ENCODE measurements around the gene VPS37B. TPM values are rescaled to one million over a fixed set of nuclear protein-coding genes. Genes with fewer than 3 reads are reported as not detected.

VPS37B gene
- polyA plus RNA-seq, 4 donors, result 16.8 to 28.6 (median 23.7) TPM

DNA sequence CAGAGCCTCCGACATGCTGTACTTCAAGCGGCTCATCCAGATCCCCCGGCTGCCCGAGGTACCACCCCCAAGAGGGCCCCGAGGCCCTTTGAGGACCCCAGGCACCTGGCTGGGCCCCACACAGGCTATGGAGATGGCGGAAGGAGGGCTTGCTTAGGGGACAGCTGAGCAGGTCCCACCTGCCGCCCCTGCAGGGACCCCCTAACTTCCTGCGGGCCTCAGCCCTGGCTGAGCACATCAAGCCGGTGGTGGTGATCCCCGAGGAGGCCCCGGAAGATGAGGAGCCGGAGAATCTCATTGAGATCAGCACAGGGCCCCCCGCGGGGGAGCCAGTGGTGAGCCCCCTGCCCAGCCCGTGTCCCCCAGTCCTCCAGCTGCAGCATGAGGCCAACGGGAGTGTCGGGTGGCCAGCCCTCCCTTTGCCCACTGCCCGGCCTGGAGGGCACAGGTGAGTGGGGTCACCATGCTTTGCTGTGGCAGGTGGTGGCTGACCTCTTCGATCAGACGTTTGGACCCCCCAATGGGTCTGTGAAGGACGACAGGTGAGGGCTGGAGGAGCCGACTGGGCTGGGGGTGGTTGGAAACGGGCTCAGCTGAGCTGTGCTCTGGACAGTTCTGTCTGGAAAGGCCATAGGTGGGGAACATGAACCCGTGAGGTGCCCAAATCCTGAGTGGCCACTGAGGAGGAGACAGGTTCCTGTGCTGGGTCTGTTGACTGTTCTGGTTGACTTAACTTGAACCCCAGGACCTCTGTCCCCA, 40.7 kb downstream of the VPS37B start:
- DNase-seq (ENCODE audit: low read depth in 4 of 4, low spot score in 3 of 4), result no peak

DNA sequence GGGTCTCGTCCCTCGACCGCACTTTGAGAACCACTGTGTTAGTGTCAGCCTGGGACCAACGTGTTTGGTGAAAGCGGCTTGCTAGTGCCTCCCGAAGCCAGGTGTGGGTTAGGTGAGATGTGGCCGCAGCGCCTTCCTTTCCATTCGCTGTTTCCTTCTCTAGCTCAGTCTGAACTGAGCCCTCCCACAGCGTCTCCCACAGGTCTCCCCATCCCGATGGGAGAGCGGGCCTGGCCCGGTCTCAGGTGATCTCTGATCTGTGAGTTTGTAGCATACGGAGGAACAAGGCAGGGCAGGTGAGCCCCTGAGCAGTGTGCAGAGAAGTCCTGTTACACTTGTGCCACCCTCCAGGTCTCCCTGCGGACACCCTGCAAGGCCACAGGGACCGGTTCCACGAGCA, 41.4 kb downstream of the VPS37B start:
- DNase-seq (ENCODE audit: low read depth in 4 of 4, low spot score in 3 of 4), result no peak

DNA sequence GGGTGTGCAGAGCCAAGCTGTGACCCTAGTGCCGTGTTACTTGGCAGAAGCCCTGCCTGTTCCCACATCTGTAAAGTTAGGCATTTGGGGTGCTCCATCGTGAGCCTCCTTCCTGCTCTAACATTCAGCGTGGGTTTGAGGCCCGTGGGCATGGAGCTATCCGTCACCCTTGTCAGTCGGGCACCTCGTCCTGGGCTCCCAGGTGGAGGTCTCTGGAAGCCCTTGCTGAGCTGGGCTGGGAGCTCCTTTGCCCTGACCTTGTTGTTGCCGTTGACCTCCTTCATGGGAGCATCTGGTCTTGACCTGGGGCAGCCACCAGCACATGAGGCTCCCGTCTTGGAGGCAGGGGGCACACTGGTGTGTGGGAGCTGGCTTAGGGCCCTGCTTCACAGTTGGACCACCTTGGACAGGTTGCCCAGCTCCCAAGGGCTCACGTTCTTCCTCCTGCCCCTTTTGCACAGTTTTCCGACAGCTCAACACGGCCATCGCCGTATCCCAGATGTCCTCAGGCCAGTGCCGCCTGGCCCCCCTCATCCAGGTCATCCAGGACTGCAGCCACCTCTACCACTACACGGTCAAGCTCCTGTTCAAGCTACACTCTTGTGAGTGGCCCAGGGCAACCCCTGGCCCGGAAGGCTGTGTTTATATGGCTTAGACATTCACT, 42.2 kb downstream of the VPS37B start:
- DNase-seq (ENCODE audit: low read depth in 4 of 4, low spot score in 3 of 4), result no peak

DNA sequence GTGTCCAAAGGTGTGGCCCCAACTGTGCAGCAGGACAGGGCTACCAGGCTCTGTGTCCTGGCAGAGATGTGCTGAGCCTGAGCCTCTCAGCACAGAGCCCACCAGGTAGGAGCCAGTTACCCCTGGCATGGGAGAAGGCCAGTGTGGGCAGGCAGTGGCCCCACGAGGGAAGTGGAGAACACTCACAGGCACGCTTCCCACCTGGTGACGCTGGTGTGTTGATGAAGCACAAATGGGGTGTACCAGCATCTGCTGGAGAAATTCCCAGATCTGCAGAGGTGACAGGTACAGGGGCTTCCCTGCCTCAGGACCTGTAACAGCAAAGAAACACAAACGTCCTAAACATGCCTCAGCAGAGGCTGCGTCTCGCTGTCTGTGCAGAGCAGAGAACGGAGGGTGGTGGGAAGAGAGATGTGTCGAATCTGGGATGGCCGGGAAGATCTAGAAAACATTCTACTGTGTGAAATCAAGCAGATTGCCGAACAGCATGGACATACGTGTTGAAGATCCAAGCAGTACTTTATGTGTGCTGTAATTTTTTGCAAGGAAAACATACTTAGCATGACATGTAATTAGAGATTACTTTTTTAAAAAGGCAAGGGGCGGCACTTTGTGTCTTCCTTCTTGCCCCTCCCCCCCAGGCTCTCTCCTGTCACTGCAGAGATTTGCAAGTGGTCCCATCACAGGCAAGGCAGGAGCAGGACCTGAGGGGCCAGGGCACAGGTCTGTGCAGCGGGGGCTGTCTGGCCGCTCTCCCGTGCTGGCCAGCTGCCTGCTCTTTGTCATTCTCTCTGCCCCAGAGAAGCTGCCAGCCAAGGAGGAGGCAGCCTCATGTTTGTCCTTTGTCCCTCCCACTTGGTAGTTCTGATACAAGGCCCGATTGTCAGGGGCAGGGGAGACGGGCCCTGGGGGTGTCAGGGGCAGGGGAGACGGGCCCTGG, 43.3 kb downstream of the VPS37B start:
- DNase-seq (ENCODE audit: low read depth in 4 of 4, low spot score in 3 of 4), result no peak

DNA sequence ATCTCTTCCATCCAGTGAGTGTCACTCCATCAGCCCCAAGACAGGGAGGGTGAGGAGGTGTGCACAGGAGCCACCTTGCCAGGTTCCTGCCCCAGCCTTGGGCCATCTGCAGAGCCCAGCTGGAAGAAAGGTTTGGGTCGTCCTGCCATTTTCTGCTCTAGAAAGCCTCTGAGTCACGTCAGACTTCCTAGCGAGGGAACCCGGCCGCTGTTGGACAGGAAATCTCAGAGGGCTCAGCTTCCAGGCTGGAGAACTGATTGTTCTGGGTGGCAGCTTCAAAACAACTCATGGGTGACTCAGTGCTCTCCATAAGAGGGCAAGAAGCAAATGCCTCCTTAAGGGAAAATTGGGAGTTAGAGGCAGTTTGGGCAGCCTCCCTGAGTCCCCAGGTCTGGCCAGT, 44.1 kb downstream of the VPS37B start:
- DNase-seq (ENCODE audit: low read depth in 4 of 4, low spot score in 3 of 4), result no peak

DNA sequence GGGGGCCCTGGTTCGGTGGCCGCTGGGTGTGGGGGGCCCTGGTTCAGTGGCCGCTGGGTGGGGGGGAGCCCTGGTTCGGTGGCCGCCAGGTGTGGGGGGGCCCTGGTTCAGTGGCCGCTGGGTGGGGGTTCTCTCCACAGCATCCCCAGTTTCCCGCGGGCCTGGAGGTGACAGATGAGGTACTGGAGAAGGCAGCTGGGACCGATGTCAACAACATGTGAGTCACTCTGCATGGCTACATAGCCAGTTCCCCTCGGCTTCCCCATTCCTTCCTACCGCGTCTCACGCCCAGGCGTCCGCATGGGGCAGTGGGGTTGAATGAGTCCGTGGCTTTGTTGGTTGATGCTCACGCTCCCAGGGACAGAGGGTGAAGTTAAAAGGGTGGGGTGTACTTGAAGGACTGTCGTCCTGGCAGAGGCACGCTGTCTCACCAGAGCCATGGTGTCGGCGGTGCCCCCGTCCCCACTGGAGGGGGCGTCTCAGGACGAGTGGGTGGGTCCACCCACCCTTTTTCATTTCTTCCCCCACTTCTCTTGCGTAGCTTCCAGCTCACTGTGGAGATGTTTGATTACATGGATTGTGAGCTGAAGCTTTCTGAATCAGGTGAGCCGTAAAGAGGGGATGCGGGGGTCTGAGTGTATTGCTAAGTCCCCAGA, 45.1 kb downstream of the VPS37B start:
- no peak for DNase-seq (ENCODE audit: low read depth in 4 of 4, low spot score in 3 of 4)

DNA sequence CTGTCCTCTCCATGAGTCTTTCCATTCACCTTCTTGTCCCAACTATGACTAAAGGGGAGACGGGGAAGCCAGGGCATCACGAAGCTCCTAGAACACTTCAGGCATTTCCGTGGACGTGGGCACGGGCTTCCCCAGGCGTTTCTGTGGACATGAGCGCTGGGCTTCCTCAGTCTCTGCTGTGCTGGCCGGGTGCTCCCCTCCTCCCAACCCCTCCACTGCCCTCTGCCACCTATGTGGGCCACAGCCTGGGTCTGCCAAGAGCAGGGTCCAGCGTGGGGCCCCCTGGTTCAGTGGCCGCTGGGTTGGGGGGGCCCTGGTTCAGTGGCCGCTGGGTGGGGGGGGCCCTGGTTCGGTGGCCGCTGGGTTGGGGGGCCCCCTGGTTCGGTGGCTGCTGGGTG, 45.9 kb downstream of the VPS37B start:
- no peak for DNase-seq (ENCODE audit: low read depth in 4 of 4, low spot score in 3 of 4)

DNA sequence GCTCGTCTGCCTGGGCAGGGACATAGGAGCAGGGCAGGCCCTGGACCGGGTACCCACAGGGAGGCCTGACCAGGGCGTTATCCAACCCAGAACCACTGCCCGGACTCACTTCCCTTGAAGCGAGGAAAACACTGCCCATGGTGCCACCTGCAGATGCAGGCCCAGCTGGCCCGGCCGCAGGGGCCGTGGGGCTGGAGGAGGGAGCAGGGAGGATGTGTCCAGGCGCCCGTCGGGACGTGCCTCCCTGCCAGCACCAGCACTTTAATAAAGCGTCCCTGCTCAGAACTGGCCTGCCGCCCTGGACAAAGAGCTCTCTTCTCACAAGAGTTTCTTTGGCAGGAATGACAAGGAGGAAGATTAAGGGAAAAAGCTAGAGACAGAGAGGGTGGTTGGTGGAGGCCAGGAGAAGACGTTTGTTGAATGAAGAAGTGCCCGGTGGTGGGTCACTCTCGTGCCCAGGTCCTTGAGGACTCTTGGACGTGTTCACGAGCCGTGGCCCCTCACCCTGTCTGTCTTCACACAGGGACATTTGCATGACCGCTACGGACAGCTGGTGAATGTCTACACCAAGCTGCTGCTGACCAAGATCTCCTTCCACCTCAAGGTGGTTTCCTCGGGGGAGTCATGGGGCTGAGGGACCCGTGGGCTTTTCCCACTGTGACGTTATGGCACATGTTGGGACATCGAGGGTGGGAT, 46.4 kb downstream of the VPS37B start:
- DNase-seq (ENCODE audit: low read depth in 4 of 4, low spot score in 3 of 4), result no peak

DNA sequence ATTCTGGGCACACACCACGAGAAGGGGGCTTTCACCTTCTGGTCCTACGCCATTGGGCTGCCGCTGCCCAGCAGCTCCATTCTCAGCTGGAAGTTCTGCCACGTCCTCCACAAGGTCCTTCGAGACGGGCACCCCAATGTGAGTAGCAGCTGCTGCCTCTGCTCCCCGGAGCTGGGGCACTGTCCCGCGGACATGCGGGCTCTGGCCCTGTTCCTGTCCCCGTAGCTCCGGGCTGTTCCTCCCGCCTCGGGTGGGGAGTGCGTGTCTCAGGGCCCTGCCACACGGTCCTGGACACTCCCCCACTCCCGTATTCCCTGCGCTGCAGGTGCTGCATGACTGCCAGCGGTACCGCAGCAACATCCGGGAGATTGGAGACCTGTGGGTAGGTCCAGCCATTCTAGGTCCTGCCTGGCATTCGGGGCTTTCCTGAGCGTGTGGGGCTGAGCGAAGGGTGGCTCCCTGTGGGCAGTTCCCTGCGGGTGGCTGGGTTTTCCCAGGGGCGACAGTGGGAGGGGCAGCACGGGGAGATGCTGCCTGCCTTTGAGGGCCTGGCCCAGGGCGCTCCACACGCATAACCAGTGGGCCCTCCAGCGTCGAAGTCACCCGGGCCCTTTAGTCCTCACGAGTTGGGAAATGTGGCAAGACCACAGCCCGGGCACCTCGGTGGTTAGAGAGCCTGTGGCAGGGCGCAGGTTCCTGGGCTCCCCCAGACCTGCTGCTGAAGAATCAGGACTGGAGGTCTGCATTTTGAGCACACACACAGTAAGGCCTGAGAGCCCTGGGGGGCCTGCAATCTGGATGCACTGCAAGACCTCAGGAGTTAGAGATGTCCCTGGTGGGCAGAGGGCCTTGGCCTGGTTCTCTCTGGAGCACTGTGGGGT, 47.2 kb downstream of the VPS37B start:
- no peak for DNase-seq (ENCODE audit: low read depth in 4 of 4, low spot score in 3 of 4)

DNA sequence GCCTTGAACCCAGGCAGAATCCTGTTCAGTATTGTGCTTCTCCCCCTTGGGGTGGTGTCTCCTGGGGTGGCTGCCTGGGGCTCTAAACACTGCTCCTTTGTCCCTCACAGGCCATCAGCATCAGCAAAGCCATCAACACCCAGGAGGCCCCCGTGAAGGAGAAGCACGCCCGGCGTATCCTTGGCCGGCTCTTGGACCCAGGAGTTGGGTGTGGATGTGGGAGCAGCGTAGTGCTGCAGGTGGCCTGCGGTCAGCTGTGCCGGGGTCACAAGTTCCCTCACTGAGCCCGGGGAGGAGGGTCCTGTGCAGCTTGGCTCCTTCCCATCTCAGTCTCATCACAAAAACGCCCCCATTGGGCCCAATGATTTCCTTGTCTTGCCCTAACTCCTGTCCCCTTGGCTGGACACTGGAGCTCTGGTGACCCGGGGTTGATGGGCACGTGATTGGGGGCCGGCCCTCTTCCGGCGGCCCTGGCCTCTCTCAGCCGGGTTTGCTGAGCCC, 48.0 kb downstream of the VPS37B start:
- no peak for DNase-seq (ENCODE audit: low read depth in 4 of 4, low spot score in 3 of 4)

DNA sequence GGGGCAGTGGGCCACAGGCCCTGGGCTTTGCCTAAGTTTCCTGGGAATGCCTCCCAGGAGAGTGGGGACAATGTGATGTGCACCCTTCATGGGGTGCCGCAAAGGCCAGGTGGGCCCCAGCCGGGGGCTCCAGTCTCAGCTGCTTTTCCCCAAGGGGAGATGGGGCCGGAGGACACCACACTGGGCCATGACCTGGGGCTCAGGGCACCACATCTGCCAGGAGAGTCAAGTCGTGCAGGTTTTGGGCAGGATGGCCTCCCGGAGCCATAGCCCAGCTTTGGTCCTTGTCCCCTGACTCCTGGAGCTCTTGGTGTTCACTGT, 48.4 kb downstream of the VPS37B start:
- no peak for DNase-seq (ENCODE audit: low read depth in 4 of 4, low spot score in 3 of 4)

DNA sequence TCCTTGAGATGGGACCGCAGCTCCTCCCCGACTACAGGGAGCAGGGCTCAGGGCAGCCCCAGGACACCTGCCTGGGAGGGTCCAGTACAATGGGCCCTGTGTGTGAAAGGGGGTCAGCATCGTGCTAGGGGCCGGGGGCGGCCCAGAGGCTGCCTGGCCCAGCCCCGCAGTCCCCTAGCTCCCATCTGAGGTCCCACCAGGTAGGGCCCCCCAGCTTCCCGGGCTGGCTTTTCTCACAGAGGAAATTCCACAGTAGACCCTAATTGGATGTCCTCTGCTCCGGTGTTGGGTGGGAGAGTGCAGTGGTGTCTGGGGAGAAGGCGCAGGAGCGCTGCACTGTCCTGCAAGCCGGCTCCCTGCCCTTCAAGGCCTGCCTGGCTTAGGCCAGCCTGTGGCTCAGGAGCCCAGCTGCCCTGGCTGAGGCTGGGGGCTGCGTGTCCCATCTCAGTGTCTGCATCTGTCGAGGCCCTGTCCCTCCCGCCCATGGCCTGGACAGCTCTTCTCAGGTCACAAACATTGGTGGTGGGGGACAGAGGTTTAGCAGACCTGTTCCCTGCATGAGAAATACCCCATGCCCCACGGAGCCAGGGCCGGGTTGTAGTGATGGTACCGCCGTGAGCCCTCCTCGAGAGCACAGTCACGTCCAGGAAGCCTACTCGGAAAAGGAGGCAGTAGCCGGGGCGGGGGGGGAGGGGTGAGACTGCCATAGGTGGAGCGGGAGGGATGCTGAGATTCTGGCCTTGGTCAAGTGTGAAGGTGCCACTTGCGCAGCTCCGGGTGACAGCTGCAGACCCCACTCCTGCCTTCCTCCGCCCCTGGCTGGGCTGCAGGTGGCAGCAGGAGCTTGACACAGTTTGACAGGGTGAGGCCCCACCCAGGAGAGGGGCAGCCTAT, 49.1 kb downstream of the VPS37B start:
- no peak for DNase-seq (ENCODE audit: low read depth in 4 of 4, low spot score in 3 of 4)

DNA sequence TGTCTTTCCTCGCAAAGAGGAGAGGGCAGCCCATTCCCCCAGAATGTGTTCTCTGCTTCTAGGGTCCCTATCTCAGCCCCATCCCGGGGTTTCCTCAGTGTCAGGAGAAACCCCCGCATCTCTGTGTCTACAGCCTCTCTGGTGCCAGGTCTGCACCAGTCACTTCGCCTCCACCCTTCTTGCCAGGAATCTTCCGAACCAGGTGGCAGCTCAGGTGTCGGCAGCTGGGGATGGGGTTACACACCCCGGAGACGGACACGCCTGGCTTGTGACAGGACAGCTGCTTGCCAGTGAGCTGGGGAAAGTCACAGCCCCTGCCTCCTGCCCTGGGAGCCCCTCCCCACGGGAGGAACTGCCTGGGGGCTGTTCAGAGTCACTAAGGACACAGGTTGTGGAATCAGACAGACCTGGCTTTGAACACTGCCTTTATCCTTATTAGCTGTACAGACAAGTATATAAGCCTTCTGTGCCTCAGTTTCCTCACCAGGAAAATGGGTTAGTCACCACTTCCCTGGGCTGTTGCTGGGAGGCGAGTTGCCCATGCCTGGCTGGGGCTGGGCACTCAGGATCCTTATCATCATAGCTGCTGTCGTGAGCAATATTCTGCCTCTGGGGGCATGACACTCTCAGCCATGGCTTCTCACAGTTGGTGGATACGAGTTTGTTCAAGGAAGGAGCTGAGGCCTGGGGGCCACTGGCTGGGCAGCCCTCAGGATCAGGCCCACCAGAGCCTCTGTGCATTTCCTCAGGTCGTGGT, 49.9 kb downstream of the VPS37B start:
- DNase-seq (ENCODE audit: low read depth in 4 of 4, low spot score in 3 of 4), result no peak

DNA sequence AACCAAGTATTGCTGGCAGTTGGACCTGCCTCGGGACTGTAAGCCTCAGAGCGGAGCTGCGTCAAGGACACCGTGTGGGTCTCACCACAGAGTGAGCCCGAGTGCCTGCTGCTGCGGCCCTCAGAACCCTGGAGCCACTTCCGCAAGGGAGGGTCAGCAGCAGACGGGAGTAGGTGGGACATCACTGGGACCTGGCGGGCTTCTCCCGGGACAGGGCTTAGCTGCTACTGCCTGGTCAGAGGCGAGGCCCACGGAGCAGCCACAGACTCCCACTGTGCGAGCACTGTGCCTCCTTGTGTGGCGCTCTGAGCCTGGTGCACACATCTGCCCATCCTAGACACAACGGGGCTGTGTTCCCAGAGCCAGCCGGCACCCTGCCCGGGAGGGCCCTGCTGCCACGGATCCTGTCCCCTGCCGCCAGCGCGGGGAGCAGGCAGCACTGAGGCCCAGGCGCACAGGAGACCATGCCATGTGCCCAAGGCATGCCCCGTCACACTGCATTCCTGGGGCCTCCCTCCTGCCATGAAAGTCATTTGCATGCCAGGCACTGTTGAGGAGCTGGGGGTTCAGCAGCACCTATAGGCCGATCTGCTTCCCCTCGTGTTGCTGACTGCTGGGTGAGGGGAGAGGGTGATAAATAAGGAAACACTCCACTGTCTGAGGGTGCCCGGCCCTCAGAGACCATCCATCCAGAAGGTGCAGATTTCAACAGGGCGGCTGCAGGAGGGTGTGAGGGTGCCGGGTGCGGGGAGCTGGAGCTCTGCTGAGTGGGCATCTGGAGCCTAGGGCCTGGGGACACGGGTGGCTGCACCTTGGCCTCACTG, 50.7 kb downstream of the VPS37B start:
- DNase-seq (ENCODE audit: low read depth in 4 of 4, low spot score in 3 of 4), result no peak

DNA sequence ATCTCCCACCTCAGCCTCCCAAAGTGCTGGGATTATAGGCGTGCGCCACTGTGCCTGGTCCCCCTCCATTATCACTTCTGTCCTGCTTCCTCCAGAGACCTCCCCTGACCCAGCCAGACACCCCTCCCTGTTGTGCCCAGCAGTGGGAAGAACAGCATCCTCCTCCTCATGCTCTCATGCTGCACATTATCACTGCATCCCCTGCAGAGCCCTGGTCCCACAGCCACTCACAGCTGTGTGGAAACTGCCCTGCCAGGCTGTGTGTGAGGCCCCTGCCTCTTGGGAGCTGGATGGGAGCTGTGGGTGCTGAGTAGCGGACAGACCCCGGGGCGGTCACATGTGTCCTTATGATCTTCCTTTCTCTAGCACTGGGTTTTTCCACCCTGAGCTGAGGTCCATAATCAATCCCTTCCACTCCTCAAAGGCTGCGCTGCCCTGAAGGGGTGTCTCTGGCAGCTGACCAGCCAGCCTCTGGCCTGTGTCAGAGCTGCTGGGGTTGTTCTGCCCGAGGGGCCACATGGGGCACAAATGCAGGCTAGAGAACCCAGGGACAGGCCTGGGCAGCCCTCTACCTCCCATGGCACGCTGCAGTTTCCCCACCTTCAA, 51.5 kb downstream of the VPS37B start:
- DNase-seq (ENCODE audit: low read depth in 4 of 4, low spot score in 3 of 4), result no peak

DNA sequence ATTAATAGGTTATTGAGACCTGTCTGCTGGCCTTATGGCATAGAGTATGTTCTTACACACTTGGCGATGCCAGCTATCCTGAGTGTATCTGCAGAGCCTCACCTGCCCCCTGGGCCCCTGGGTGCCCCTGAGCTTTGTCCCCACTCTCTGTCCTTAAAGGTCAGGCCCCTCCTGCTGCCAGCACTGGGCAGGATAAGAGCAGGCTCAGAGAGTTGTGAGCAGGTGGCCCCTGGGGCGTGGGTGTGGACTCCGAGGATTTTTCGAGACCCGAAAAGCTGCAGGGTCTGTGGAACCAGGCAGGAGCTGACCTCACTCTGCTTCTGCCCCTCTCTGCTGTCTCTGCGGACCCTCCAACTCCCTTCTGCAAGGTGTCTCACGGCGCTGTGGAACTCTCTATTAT, 52.5 kb downstream of the VPS37B start:
- no peak for DNase-seq (ENCODE audit: low read depth in 4 of 4, low spot score in 3 of 4)

Measured in left renal pelvis (tissue), 4 donors.